Activated T-helper 1 cell treated with Interleukin-2 at 50 U/mL for 16 hours (primary cell): ENCODE results near the gene SYK.

ENCODE experiments used
- DNase-seq: peaks from one replicate; pipeline ENCODE4 v3.0.0-alpha.2; 2020; ENCODE audit warnings: low read depth

The SYK gene

GRCh38 chr9:90825586-90825985 lies 24.0 kb downstream of the SYK start:
- DNase-seq, result no peak

GRCh38 chr9:90826326-90827020 lies 24.9 kb downstream of the SYK start:
- no peak for DNase-seq

GRCh38 chr9:90827181-90827871 lies 25.7 kb downstream of the SYK start:
- DNase-seq, result no peak

GRCh38 chr9:90830051-90830450 lies 28.4 kb downstream of the SYK start:
- DNase-seq, result no peak

- no peak for DNase-seq
These were observed 29.4 kb downstream of the SYK start for GRCh38 chr9:90830977-90831376.

GRCh38 chr9:90832261-90832660 lies 30.6 kb downstream of the SYK start:
- DNase-seq, result no peak

- DNase-seq, result no peak
These were observed 33.4 kb downstream of the SYK start for GRCh38 chr9:90834828-90835595.

- no peak for DNase-seq
These were observed 34.9 kb downstream of the SYK start for GRCh38 chr9:90836411-90837080.

- no peak for DNase-seq
These were observed 36.5 kb downstream of the SYK start for GRCh38 chr9:90838098-90838497.

- no peak for DNase-seq
These were observed 37.0 kb downstream of the SYK start for GRCh38 chr9:90838581-90839154.

- DNase-seq, result no peak
These were observed 37.6 kb downstream of the SYK start for GRCh38 chr9:90839183-90839728.

GRCh38 chr9:90840696-90841095 lies 39.1 kb downstream of the SYK start:
- no peak for DNase-seq

- DNase-seq, result no peak
These were observed 39.6 kb downstream of the SYK start for GRCh38 chr9:90841213-90841612.

GRCh38 chr9:90841615-90842014 lies 40.0 kb downstream of the SYK start:
- DNase-seq, result no peak

GRCh38 chr9:90842176-90842777 lies 40.7 kb downstream of the SYK start:
- DNase-seq, result no peak

- DNase-seq, result no peak
These were observed 41.4 kb downstream of the SYK start for GRCh38 chr9:90842996-90843395.

- no peak for DNase-seq
These were observed 41.9 kb downstream of the SYK start for GRCh38 chr9:90843525-90843924.

- no peak for DNase-seq
These were observed 42.7 kb downstream of the SYK start for GRCh38 chr9:90844326-90844725.

- no peak for DNase-seq
These were observed 45.3 kb downstream of the SYK start for GRCh38 chr9:90846770-90847419.

- DNase-seq, result no peak
These were observed 46.4 kb downstream of the SYK start for GRCh38 chr9:90847971-90848370.

GRCh38 chr9:90848866-90849265 lies 47.2 kb downstream of the SYK start:
- DNase-seq, result no peak
